ENCODE measurements around the gene RIIAD1.
"Not testable (repeated sequence)": the region's sequence is repeated elsewhere in the genome, so short reads cannot be mapped to it uniquely, and the experiment has no call there.

The RIIAD1 gene

DNA sequence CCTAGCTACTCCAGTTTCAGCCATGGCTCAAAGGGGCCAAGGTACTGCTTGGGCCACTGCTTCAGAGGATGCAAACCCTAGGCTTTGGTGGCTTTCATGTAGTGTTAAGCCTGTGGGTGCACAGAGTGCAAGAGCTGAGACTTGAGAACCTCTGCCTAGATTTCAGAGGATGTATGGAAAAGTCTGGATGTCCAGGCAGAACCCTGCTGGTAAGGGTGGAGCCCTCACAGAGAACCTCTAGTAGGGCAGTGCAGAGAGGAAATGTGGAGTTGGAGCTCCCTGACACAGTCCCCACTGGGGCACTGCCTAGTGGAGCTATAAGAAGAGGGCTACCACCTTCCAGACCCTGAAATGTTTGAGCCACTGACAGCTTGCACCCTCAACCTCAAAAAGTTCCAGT is 16.2 kb downstream of the RIIAD1 start:
- no peak for DNase-seq

DNA sequence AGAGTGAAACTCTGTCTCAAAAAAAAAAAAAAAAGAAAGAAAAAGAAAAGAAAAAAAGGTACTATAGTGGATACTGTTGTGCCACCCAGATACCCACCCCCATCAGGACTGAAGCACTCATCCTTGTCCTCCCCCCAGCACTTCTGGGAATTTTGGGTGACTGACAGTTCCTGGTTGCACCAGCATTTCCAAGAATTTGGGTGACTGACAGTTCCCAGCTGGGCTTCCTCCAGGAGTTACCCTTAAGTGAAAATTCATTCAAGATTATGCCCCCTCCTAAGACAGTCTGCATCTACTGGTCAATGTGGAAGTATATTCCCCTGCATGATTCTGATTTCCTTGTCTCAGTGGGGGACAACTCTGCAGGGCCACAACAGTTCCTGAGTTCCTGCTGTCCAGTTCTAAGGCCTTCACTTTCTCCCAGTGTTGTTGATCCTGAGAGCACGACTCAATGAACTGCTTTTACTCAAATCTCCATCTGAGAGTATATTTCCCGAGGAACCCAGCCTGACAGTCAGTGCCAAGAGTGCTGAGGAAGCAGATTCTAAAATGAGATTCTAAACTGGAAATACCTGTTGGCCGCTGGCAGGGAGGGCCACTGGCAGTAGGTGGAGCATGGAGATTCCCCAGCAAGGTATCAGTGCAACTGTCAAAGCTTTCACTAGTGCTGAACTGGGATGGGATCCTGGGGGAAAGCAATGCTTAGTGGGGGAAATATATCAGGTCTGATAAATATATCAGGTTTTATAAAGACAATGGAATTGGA is 18.5 kb downstream of the RIIAD1 start:
- DNase-seq, result no peak

- no peak for DNase-seq
Measured at GRCh38 chr1:151741516-151741915, 20.2 kb downstream of the RIIAD1 start.

GRCh38 chr1:151756291-151756690 is 35.0 kb downstream of the RIIAD1 start:
- DNase-seq, result no peak

- DNase-seq, result no peak
Measured at GRCh38 chr1:151759241-151759640, 37.9 kb downstream of the RIIAD1 start.

DNA sequence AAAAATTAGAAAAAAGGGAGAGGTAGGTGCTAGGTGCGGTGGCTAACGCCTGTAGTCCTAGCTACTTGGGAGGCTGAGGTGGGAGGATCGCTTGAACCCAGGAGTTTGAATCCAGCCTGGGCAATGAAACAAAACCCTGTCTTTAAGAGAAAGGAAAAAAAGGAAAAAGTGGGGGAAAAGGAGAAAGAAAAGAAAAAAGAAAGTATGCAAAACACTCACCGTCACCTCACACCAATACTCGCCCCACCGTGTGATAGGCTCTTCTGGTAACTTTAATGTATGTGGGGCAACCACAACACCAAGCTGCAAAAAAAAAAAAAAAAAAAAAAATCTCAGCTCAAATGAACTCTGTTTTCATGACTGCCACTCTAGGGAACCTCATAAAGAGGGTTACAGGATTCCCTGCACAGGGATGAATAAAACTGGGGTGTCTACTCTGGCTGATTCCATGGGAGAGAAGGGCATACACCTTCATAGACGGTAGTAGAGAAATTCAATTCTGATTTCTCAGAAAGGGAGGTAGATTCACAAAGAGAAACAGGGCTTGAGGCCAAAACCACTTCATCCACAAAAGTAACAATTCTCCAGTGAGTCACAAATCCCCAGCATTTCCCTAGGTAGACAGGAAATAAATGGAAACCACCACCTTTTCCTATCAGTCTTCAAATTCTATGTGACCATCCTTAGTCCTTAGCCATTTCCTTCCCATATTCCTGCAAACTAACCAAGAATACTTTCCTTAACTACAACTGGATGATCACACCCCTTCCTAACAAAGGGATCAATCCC is 39.5 kb downstream of the RIIAD1 start:
- DNase-seq, result no peak

GRCh38 chr1:151762941-151763921 is 41.9 kb downstream of the RIIAD1 start, which contains the start of gene MRPL9:
Gene MRPL9 (minus strand): TSS chr1:151763496. CDS start chr1:151763479, 17 bp downstream.
- DNase-seq, result peak; percentile 93

DNA sequence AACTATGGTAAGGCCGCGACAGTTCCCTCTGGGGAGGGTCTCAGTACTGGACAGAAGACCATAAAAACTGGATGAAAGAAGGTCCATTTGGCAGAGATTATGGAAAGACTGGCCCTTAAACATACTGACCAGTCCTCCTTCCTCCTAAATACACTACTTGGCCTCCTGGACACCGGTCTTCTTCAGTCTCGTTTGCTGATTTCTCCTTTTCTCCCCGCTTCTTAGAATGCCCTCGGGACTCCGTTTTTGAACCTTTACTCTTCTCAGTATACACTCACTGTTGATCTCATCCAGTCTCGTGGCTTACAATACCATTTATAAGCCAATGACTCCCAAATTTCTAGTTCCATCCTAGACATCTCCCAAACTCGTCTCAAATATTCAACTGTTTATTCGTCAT is 42.7 kb downstream of the RIIAD1 start:
- DNase-seq, result no peak

- DNase-seq, result not testable (repeated sequence)
Measured at GRCh38 chr1:151768351-151769066, 47.2 kb downstream of the RIIAD1 start.

GRCh38 chr1:151769270-151769669 is 47.9 kb downstream of the RIIAD1 start:
- not testable (repeated sequence) for DNase-seq

- DNase-seq, result no peak
Measured at GRCh38 chr1:151773702-151774101, 52.4 kb downstream of the RIIAD1 start.

DNA sequence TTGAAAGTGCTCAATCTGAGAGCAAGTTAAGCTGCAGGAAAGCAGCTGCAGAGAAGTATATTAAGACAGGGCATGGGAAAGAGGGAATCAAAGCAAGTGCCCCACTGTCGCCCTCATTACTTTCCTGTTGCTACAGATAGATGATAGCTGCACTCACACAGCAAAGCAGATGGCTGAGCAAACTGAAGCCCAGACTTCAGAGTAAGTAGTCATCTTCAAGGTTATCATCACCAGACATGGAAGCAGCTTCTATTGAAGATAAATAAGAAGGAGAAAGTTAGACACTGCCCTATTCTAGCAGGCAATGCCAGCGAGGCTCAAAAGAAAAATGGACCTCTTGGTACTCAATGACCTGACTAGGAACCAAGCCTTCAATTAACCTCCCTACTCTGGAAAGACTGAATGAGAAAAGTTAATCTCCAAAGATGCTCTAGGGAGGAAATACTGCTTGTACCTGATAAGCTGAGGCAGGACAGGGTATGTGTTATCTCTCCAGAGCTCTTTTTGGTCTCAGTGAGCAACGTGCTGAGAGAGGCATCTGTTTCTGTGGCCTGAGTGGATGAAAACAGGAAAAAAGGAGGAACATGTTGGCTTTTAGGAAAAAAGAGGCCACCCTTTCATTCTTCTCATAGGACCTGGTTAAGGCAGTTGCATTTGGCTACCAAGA is 53.1 kb downstream of the RIIAD1 start:
- no peak for DNase-seq

DNA sequence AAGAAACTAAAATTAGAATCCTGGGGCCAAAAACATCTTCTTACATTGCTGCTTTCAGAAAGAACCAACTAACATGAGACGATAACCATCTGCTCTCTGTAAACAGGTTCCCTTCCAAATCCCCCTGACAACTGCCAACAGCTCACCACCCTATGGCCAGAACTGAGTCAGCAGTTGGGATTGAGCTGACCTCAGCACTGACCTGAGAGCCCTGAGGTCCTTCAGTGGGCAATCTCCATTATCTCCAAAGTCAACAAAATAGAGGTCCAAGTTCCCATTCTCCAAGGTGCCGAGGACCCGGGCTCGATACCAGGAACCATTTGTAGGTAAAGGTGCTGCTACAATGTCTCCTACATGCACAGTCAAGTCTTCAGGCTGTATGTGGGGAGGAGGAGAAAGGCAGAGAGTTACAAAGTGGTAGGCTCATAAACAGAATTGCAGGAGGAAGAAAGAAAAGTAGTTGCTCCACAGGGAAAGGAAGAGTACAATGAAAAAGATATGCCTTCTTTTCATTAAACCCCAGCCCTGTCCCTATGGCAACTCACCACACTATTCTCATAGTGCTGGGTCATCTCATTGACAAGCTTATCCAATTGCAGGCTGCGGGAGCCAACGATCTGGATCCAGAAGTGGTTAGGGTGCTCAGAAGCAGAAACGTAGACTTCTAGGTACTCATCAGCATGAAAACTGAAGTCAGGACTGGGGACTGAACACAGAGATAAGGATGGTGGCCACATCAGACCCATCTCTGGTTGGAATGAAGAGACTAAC is 54.8 kb downstream of the RIIAD1 start:
- no peak for DNase-seq

GRCh38 chr1:151776665-151777062 is 55.3 kb downstream of the RIIAD1 start:
- DNase-seq, result no peak

GRCh38 chr1:151777317-151777716 is 56.0 kb downstream of the RIIAD1 start:
- DNase-seq, result no peak

Measured in DMS 273 treated with DMSO at 0.1 percent for 48 hours (cell line).